Measurements from ENCODE around the gene MISP. TPM values are rescaled to one million over a fixed set of nuclear protein-coding genes. Genes with fewer than 3 reads are reported as not detected.
A peak's percentile ranks its signal among the peaks of the same experiment; 100 is the strongest.

MISP gene
- total and polyA plus RNA-seq, 2 of the 13 experiments (the other 11 are each of a cell fraction or from before 2014, with no cell fraction given) = 0.67 to 1.3 TPM

GRCh38 chr19:782185-782877 lies 31.4 kb downstream of the MISP start:
- CTCF ChIA-PET (ENCODE audit: low intra/inter-chr PET ratio, low total read pairs) = interaction anchor here (0.8 kb wide), 1 partner anchor 11 kb away, joined by 3 read pairs; no protein-coding TSS in a partner anchor
- under 1% methylated on average over 21 of the region's 29 CpGs for WGBS (ENCODE audit: low lambda C conversion rate)
- no peaks in the 10 kb centered on the region for H3K9me3 ChIP-seq (ENCODE audit: low read length)
- peak overlapping the region; percentile 74 to 86 (median 76) for H3K4me3 ChIP-seq (replicated peaks in 1 of 3; ENCODE audit: insufficient read depth in 1 of 3, low read depth in 2 of 3, low read length in 3 of 3)
- H3K27ac ChIP-seq (ENCODE audit: extremely low read length, insufficient read depth, low read length) = peak overlapping the region; percentile 85
- H4K20me1 ChIP-seq (ENCODE audit: insufficient read depth, low read length) = no peaks in the 10 kb centered on the region
- H3K79me2 ChIP-seq (ENCODE audit: insufficient read depth, low read length) = peaks cover 5% of the 10 kb centered on the region
- BruUV-seq (replicated peaks) = TSS peak; percentile 76
- H3K36me3 ChIP-seq (replicated peaks in 1 of 2; ENCODE audit: control insufficient read depth in 1 of 2, insufficient read depth in 2 of 2, low read length in 2 of 2) = no peaks in the 10 kb centered on the region
- peak overlapping the region; percentile 83 for H3K4me2 ChIP-seq (ENCODE audit: low read depth, low read length)
- ATAC-seq (peak; percentile 85), FAIRE-seq (peak; percentile 95), DNase-seq (ENCODE audit: low spot score) (peak; percentile 89)
- POLR2A ChIA-PET = interaction anchor here (1.0 to 2.2 kb wide), 7 partner anchors 9 to 79 kb away, joined by 3 to 11 read pairs (median 3); partner anchors contain the start of gene PTBP1
- peaks cover 56% of the 10 kb centered on the region for H3K4me1 ChIP-seq (ENCODE audit: insufficient read depth, low read length)
- in situ Hi-C loops (cut with HindIII; ENCODE audit: extremely low pct_ligation_motif_present, low pct_unique_long_range_greater_than_20kb) (no loop called here), intact Hi-C loops (cut with micrococcal nuclease; ENCODE audit: unreplicated experiment) (loop anchor here (10.0 kb wide), 1 partner anchor 212 kb away; no protein-coding TSS in a partner anchor)
- no peaks in the 10 kb centered on the region for H3K27me3 ChIP-seq (ENCODE audit: control insufficient read depth in 1 of 2, insufficient read depth in 2 of 2, low read length in 2 of 2)
- no peak overlapping the region for H2AFZ ChIP-seq (ENCODE audit: low read length)
- H3K9ac ChIP-seq (ENCODE audit: insufficient read depth, low read depth, low read length) = peak overlapping the region; percentile 72
- TF ChIP-seq ZFX (CRISPR knock-in tag; IDR thresholded peaks at IDR 0.05; ENCODE audit: low read depth) (peak; percentile 43), TAF1 (CRISPR knock-in tag; IDR thresholded peaks at IDR 0.05) (peak; percentile 55; the same call in 1 of the 2 replicates), ZNF275 (CRISPR knock-in tag; IDR thresholded peaks at IDR 0.05; ENCODE audit: borderline replicate concordance) (no peak), RFX1 (IDR thresholded peaks at IDR 0.05) (no peak), BCL6 (CRISPR knock-in tag; IDR thresholded peaks at IDR 0.05) (peak; percentile 39; the same call in 1 of the 2 replicates), SNAPC2 (CRISPR knock-in tag; IDR thresholded peaks at IDR 0.05) (no peak), FOXA3 (CRISPR knock-in tag; IDR thresholded peaks at IDR 0.05) (peak; percentile 75; the same call in 1 of the 2 replicates), ZNF788 (CRISPR knock-in tag; IDR thresholded peaks at IDR 0.05; ENCODE audit: borderline replicate concordance) (0 out of 2 replicates have a peak, but pooled peaks have one; percentile 22), SP1 (IDR thresholded peaks at IDR 0.05) (no peak), SP1 (CRISPR knock-in tag; IDR thresholded peaks at IDR 0.05) (peak; percentile 28; the same call in 1 of the 2 replicates), ZNF256 (CRISPR knock-in tag; conservative IDR thresholded peaks at IDR 0.05) (no peak), ZNF367 (CRISPR knock-in tag; IDR thresholded peaks at IDR 0.05; ENCODE audit: borderline replicate concordance) (no peak), CC2D1A (CRISPR knock-in tag; IDR thresholded peaks at IDR 0.05) (no peak), SOX6 (IDR thresholded peaks at IDR 0.05) (no peak), SOX6 (CRISPR knock-in tag; IDR thresholded peaks at IDR 0.05) (peak; percentile 89)
- TF ChIP-seq, protein P1, sequence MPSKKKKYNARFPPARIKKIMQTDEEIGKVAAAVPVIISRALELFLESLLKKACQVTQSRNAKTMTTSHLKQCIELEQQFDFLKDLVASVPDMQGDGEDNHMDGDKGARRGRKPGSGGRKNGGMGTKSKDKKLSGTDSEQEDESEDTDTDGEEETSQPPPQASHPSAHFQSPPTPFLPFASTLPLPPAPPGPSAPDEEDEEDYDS (CRISPR knock-in tag; IDR thresholded peaks at IDR 0.05) = peak; percentile 40; the same call in 1 of the 2 replicates

All from HepG2 (cell line).